HUDEP-2 (cell line): ENCODE results near the gene HOMER3.

Experiments
- DNase-seq, 76 experiments: peaks; one replicate each; lab custom pipeline; 2025; ENCODE audit not compliant: unreplicated experiment in 76 of 76; lab: John Stamatoyannopoulos, UW

The HOMER3 gene

GRCh38 chr19:18940769-18941627 lies at the start of gene HOMER3:
HOMER3 (minus strand) TSS chr19:18941217; CDS start chr19:18938982, 2,235 bp downstream.
- DNase-seq: peak in 55 of 76 experiments; percentile 10 to 83 (median 59)

GRCh38 chr19:18990128-18990708 lies 49.2 kb upstream of the HOMER3 start:
- DNase-seq: no peak

GRCh38 chr19:18989316-18989715 lies 48.3 kb upstream of the HOMER3 start:
- DNase-seq: peak in 1 of 76 experiments; percentile 11

GRCh38 chr19:18987456-18987855 lies 46.4 kb upstream of the HOMER3 start:
- DNase-seq: no peak

- DNase-seq: no peak
These were observed 44.2 kb upstream of the HOMER3 start for GRCh38 chr19:18985257-18985656.

- DNase-seq: no peak
These were observed 43.2 kb upstream of the HOMER3 start for GRCh38 chr19:18984251-18984650.

- no peak for DNase-seq
These were observed 41.7 kb upstream of the HOMER3 start for GRCh38 chr19:18982669-18983068.

GRCh38 chr19:18980432-18981020 lies 39.5 kb upstream of the HOMER3 start:
- no peak for DNase-seq

GRCh38 chr19:18978616-18979015 lies 37.6 kb upstream of the HOMER3 start:
- no peak for DNase-seq

GRCh38 chr19:18975869-18976268 lies 34.9 kb upstream of the HOMER3 start:
- no peak for DNase-seq

GRCh38 chr19:18975011-18975410 lies 34.0 kb upstream of the HOMER3 start:
- no peak for DNase-seq

- no peak for DNase-seq
These were observed 31.8 kb upstream of the HOMER3 start for GRCh38 chr19:18972851-18973250.

- DNase-seq: no peak
These were observed 31.3 kb upstream of the HOMER3 start for GRCh38 chr19:18972301-18972811.

GRCh38 chr19:18969931-18970659 lies 29.1 kb upstream of the HOMER3 start:
- peak in 20 of 76 experiments; percentile 7 to 61 (median 20) for DNase-seq

GRCh38 chr19:18967358-18968146 lies 26.5 kb upstream of the HOMER3 start:
- no peak for DNase-seq

GRCh38 chr19:18966307-18966706 lies 25.3 kb upstream of the HOMER3 start:
- no peak for DNase-seq

- DNase-seq: no peak
These were observed 23.1 kb upstream of the HOMER3 start for GRCh38 chr19:18964121-18964520.

- DNase-seq: no peak
These were observed 21.0 kb upstream of the HOMER3 start for GRCh38 chr19:18961767-18962620.

GRCh38 chr19:18960370-18960769 lies 19.4 kb upstream of the HOMER3 start:
- DNase-seq: no peak
